ENCODE results near the gene ATP2A3. TPM values are rescaled to one million over a fixed set of nuclear protein-coding genes. Genes with fewer than 3 reads are reported as not detected.

Gene ATP2A3
- total and polyA plus RNA-seq, 9 donors = 1.6 to 9.9 (median 4.2) TPM

- no peaks in the 10 kb centered on the region for H3K9me3 ChIP-seq
- no peaks in the 10 kb centered on the region for H3K36me3 ChIP-seq
- DNase-seq = no peak
- no peak overlapping the region for H3K4me3 ChIP-seq
- H3K4me1 ChIP-seq (ENCODE audit: insufficient read depth) = no peaks in the 10 kb centered on the region
- no peaks in the 10 kb centered on the region for H3K27me3 ChIP-seq
- TF ChIP-seq CTCF (IDR thresholded peaks at IDR 0.05) = no peak
- no peak for TF ChIP-seq POLR2A (IDR thresholded peaks at IDR 0.05)
- no peak for TF ChIP-seq EP300 (IDR thresholded peaks at IDR 0.05)
- H3K27ac ChIP-seq = no peak overlapping the region
- WGBS, 3 donors = 86 to 92% (median 91%) methylated on average over 14 of the region's 14 CpGs
- intact Hi-C loops (cut with DNase I) = no loop called here
Observed at GRCh38 chr17:3966720-3967363, 2.6 kb upstream of the ATP2A3 start.

- Histone ChIP-seq H3K27ac (no peak overlapping the region), H3K4me1 (ENCODE audit: insufficient read depth) (no peaks in the 10 kb centered on the region), H3K9me3 (no peaks in the 10 kb centered on the region), H3K36me3 (no peaks in the 10 kb centered on the region), H3K4me3 (peak overlapping the region; percentile 29), H3K27me3 (no peaks in the 10 kb centered on the region)
- WGBS, 3 donors = 18 to 26% (median 22%) methylated on average over 17 of the region's 17 CpGs
- DNase-seq = no peak
- intact Hi-C loops (cut with DNase I) = no loop called here
- TF ChIP-seq CTCF (IDR thresholded peaks at IDR 0.05) (no peak), POLR2A (IDR thresholded peaks at IDR 0.05) (no peak), EP300 (IDR thresholded peaks at IDR 0.05) (no peak)
Observed at GRCh38 chr17:3965118-3965800, 1.0 kb upstream of the ATP2A3 start.

- TF ChIP-seq POLR2A (IDR thresholded peaks at IDR 0.05) (no peak), EP300 (IDR thresholded peaks at IDR 0.05) (no peak), CTCF (IDR thresholded peaks at IDR 0.05) (no peak)
- intact Hi-C loops (cut with DNase I) = no loop called here
- DNase-seq = no peak
- WGBS, 3 donors = 3 to 8% (median 4%) methylated on average over 9 to 64 of the region's 64 CpGs
- no peaks in the 10 kb centered on the region for H3K36me3 ChIP-seq
- peak overlapping the region in 1 of 2 donors; percentile 30 for H3K27ac ChIP-seq
- peak overlapping the region; percentile 29 for H3K4me3 ChIP-seq
- H3K9me3 ChIP-seq = no peaks in the 10 kb centered on the region
- H3K27me3 ChIP-seq = no peaks in the 10 kb centered on the region
- no peaks in the 10 kb centered on the region for H3K4me1 ChIP-seq (ENCODE audit: insufficient read depth)
Observed at GRCh38 chr17:3963237-3964201, 718 bp downstream of the ATP2A3 start.

- DNase-seq = no peak
- no peaks in the 10 kb centered on the region for H3K9me3 ChIP-seq
- no peak overlapping the region for H3K4me3 ChIP-seq
- TF ChIP-seq EP300 (IDR thresholded peaks at IDR 0.05) = no peak
- TF ChIP-seq CTCF (IDR thresholded peaks at IDR 0.05) = no peak
- TF ChIP-seq POLR2A (IDR thresholded peaks at IDR 0.05) = no peak
- no peaks in the 10 kb centered on the region for H3K4me1 ChIP-seq (ENCODE audit: insufficient read depth)
- H3K27me3 ChIP-seq = no peaks in the 10 kb centered on the region
- intact Hi-C loops (cut with DNase I) = no loop called here
- no peaks in the 10 kb centered on the region for H3K36me3 ChIP-seq
- no peak overlapping the region for H3K27ac ChIP-seq
Observed at GRCh38 chr17:3962965-3963236, 1.3 kb downstream of the ATP2A3 start.
